GM12878 (cell line): ENCODE data around the gene PTEN.

ENCODE experiments used
- EP300 ChIP-seq, 2 experiments: fragments of 150-350 bp in 1 of 2; IDR thresholded peaks; 2 replicates each; pipeline ENCODE4 v1.6.1; 2011 to 2012; ENCODE audit warnings: low read depth in 2 of 2, low read length in 2 of 2, borderline replicate concordance in 1 of 2, improper control_type of control experiment in 1 of 2, inconsistent platforms in 1 of 2; ENCODE audit not compliant: control insufficient read depth in 1 of 2
- POLR2A ChIP-seq: IDR thresholded peaks from 2 replicates; pipeline ENCODE4 v1.6.1; 2011; ENCODE audit warnings: low read depth, mild to moderate bottlenecking, low read length
- TF ChIP-seq, protein P1 (sequence below), 3 experiments: IDR thresholded peaks in 2 of 3; conservative IDR thresholded peaks in 1 of 3; 2 replicates each; pipeline ENCODE4 v1.5.1; 2011; ENCODE audit warnings: low read depth in 3 of 3, low read length in 3 of 3, mild to moderate bottlenecking in 3 of 3, control low read depth in 2 of 3, moderate library complexity in 2 of 3, inconsistent platforms in 1 of 3, mixed read lengths in 1 of 3; ENCODE audit not compliant: control insufficient read depth in 2 of 3, insufficient read depth in 1 of 3; ENCODE audit errors: extremely low read depth in 1 of 3

DNA sequence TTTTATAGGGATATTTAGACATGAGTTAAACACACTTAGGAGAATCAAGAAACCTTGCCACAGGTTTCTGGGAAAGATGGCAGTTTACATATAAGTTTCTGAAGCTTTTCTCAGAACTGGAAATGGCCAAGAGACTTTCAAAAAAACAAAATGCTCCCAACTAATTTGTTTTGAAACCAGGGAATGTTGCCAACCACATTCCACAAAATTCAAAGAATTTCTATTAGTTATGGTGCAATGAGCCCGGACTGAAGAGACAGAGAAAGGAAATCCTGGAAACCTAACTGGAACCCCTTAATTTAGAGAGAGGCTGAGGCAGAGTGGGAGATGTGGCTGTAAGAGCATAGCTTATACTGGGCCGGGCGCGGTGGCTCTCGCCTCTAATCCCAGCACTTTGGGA, 128.5 kb downstream of the PTEN start:
- TF ChIP-seq, protein P1, sequence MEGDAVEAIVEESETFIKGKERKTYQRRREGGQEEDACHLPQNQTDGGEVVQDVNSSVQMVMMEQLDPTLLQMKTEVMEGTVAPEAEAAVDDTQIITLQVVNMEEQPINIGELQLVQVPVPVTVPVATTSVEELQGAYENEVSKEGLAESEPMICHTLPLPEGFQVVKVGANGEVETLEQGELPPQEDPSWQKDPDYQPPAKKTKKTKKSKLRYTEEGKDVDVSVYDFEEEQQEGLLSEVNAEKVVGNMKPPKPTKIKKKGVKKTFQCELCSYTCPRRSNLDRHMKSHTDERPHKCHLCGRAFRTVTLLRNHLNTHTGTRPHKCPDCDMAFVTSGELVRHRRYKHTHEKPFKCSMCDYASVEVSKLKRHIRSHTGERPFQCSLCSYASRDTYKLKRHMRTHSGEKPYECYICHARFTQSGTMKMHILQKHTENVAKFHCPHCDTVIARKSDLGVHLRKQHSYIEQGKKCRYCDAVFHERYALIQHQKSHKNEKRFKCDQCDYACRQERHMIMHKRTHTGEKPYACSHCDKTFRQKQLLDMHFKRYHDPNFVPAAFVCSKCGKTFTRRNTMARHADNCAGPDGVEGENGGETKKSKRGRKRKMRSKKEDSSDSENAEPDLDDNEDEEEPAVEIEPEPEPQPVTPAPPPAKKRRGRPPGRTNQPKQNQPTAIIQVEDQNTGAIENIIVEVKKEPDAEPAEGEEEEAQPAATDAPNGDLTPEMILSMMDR (IDR thresholded peaks at IDR 0.05 in 2 of 3, conservative IDR thresholded peaks at IDR 0.05 in 1 of 3; ENCODE audit: control insufficient read depth in 2 of 3, extremely low read depth in 1 of 3, insufficient read depth in 1 of 3, low read depth in 3 of 3, low read length in 3 of 3), result no peak
- TF ChIP-seq POLR2A (no peak), EP300 (IDR thresholded peaks at IDR 0.05; ENCODE audit: borderline replicate concordance in 1 of 2, control insufficient read depth in 1 of 2, low read depth in 2 of 2, low read length in 2 of 2) (no peak)
